HG03280 (cell line): ENCODE data around the gene PTPRR.

ENCODE experiments used
- ATAC-seq: cut with Tn5 transposase; IDR thresholded peaks from one replicate; pipeline ENCODE4 v1.9.1; 2021; ENCODE audit warnings: mild to moderate bottlenecking, moderate library complexity; ENCODE audit not compliant: unreplicated experiment

The PTPRR gene

DNA sequence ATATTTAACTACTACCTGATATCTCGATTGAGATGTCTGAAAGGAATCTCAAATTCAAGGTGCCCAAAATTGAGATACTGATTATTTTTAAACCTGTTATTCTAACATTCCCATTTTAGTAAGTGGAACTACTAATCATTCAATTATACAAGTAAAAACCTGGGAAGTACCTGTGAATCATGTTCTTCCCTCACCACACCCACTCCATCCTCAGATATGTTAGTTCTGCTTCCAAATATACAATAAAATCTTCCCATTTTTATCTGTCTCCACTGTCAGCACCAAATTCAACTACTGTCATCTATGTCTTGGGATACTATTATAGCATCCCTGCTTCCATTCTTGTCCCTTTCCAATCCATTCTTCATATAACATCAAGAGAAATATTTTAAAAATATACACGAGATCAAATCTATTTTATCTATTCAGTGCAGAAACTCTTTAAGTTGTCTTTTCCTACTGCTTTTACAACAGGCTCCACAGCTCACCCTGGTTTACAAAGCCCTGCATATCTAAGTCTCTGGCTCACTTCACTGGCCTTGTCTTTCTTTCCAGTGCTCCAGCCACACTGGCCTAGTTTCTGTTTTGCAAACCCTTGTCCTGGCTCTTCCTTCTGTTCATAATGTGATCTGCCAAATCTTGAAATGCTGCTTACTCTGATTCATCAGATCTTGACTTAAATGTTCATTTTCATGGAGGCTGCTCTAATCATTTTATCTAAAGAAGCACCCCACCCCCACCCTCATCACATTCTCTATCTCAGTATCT, 122.3 kb downstream of the PTPRR start:
- ATAC-seq: no peak

DNA sequence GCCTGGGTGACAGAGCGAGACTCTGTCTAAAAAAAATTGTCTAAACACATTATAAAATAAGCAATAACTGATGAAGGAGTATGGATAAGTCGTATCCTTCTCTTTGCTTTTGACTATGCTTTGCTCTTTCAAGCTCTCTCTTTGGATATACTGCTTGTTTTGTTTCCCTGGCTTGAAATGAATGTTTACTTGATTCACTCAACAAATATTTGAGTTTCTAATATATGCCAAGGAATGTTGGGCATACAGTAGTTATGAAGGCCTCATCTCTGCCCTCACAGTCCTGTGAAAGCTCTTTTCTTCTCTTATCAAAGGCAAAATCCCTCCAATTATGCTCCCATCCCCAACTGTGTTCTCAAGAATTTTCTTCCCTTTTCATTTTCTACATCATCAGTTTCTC, 123.5 kb downstream of the PTPRR start:
- no peak for ATAC-seq

DNA sequence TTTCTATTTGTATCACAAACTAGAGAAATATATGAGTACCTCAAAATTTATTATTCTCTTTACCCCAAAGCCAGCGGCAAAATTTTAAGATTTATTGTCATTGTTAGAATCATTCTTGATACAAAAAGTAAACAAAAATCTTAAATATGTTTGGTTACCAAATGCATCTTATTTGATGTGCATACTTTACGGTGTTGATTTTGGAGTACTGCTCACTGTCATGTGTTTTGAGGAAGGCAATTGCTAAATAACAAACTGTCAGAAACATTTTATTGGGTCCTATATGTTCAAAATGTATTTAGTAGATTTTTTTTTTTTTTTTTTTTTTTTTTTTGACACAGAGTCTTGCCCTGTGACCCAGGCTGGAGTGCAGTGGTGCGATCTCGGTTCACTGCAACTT, 124.9 kb downstream of the PTPRR start:
- ATAC-seq: no peak

DNA sequence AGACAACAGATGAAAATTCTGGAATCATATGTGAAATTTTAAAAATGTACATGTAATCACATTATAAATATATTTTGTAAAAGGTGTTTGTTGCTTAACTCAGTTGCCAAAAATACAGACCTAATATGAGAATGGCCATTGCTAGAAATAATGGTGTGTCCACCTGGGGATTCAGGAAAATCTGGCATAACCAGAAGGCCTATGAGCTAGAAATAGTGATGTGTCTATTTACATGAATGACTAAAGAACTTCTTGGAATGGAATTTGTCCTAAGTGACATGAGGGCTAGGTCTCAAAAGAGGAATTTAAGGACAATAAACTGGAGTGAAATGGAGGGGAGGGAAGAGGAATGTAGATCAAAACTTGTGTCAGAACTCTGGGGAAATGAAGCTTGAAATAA, 126.4 kb downstream of the PTPRR start:
- no peak for ATAC-seq

DNA sequence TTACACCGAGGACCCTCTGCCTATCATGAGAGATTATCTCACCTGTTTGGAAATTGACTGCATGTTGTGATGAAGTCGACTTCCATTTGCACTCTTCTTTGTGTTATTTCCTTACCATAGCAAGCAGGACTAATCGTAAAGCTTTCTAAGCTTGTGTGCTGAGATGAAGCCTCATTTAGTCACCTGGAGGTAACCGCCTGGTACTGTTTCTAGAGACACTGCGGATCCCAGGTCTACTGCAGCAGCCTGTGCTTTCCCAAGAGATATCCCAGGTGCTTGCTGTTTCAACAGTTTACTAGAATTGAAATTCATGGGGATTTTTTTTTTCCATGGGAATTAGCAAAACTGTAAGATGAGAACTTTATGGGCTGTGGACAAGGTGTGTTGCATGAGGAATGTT, 131.8 kb downstream of the PTPRR start:
- ATAC-seq: no peak

DNA sequence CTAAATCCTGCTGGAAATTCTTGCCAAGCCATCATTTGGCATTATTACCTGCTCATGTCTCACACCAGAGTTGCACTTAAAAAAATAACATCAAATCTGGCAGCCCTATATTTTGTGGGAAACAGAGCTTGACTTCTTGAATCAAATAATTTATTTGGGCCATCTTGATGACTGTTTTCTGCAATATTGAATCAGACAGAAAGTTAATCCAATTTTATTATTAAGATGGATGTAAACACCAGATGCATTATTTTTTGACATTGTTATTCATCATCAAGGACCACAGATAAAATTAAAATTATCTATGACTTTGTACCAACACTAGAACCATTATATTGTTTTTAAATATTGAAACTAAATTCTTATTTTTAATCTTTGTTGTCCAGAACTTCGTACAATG, 132.9 kb downstream of the PTPRR start:
- ATAC-seq: no peak

DNA sequence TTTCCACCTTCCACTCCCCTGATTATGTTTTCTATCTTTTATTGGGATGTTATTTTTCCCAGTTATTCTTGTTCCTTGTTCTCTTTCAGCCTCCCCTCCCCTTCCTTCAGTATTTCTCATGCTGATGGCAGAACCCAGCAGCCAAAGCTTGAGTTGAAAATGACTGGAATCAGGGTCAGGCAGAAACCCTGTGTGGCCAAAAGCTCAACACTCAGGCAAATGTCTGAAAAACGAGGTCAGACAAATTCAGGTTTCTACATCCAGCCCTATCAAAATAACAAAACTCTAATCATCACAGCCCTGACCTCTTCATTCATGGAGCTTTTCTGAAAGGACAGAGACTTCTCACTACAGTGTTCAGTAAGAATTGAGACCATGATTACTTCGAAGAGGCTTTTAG, 134.6 kb downstream of the PTPRR start:
- no peak for ATAC-seq

DNA sequence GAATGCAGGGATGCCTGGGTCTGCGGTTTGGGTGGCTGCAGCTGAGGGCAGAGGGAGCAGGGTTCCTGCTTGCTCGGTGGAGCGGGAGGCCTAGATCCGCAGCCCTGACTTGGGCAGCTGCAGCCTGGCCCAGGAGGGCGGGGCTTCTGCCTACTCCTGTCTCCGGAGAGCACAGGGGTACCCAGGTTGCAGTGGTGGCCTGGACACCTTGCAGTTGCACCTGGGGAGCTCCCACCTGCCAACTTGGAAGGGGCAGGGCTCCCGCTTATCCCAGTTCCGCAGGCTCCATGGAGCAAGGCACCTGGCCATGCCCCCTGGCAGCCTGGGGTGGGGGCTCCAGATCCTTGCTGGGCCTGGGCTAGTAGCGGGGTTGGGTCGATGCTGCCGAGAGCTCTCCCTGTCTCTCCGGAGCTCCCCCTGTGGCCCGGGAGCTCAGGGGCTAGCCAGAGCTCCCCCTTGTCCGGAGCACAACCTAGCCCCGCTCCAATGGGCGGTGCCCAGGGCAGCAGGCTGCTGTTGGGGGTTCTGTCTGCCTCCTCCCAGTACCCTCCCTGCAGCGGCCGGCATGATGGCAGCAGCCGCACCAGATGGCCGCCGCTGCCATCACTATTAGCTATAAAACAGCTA, 136.4 kb downstream of the PTPRR start:
- no peak for ATAC-seq

DNA sequence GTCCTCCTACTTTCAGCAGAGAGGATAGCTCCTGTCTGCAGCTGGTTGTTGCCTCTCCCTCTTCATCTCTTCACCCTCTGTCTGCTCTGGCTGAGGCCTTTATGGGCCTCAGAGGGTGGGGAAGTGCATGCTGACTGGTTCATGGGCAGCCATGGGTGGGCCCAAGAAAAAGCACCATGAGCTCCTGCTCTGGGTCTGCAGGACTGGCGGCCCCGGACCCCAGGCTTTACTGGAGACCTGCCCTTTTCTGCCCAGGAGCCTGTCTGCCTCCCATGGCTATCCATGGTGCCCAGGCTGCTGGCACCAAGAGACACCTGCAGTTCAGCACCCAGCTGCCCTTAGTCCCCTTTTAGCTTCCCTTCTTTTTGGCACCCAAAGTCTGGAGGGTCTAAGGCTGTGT, 137.1 kb downstream of the PTPRR start:
- no peak for ATAC-seq

DNA sequence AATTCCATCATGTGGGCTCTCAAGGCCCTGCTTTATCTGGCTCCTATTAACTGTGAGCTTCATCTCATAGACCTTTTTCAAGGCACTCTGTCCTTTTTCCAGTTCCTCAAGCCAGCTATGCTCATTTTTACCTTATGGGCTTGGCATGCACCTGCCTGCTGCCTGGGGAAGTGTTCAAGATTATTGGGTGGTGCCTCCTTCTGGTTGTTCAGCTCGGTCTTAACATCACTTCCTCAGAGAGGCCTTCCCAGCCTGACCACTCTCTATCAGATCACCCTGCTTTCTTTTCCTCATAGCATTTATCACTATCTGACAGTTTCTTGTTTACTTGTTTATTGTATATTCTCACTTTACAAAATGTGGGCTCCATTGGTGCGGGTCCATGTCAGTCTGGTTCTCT, 141.3 kb downstream of the PTPRR start:
- no peak for ATAC-seq

DNA sequence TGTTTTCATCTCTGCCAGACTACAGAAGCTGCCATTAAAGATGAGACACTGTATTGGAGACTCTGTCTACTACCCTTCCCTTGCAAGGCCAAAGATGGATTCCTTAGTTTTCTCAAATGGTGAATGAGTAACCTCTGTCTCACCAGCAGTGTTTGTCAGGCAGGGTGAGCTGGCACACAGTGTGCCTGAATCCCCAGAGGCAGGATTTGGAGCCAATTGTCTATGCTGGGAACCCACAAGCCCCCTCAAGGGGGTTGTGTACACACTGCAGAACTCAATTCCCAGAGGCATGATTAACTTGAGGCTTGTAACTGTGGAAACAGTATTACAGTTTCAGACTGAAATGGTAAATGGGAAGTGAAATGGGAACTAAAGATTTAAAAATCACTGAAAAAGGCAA, 146.5 kb downstream of the PTPRR start:
- no peak for ATAC-seq

DNA sequence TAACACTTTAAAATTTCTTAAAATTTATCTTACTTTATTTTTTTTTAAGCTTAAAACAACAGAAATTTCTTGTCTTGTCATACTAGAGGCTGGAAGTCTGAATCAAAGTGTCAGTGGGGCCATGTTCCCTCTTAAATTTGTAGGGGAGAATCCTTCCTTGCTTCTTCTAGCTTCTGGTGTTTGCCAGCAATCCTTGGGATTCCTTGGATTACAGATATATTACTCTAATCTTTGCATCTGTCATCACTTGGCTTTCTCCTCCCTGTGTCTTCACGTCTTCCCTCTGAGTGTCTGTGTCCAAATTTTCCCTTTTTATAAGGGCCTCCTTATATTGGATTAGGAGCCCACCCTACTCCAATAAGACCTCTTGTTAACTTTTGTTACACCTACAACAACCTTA, 147.7 kb downstream of the PTPRR start:
- no peak for ATAC-seq

DNA sequence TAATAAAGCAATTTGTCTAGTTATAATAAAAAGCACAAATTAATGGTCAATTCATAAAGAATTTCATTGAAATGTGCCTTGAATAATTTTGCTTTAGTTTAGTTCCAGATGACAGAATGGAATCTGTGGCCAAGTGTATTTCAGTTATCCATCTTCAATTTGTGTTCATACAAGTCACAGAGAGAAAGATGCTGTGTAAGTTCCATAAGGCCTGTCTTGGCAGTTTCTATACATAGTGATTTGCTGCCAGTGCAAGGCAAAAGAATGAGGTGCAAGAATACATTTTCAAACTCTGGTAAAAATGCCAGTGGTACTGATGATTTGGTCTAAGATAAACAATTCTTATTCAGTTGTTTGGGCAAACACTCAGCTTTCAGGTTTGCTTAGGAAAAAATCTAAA, 149.0 kb downstream of the PTPRR start:
- ATAC-seq: no peak

DNA sequence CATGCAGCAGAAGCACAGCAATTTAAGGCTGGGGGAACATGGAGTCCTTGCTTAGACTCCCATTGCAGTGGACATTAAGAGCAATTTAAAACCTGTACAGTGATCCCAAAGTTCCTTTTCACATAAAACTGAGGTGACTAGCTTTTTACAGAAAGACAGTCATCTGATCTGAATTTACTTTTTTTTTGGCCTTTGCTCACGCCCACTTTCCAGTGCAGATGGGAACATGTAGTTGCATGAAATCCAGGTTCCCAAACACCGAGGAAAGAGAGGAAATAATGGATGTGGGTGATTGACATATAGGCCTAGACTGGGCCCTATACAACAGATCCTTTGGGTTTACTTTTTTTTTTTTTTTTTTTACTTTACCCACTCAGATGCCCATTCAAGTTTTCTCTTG, 156.9 kb downstream of the PTPRR start:
- no peak for ATAC-seq

DNA sequence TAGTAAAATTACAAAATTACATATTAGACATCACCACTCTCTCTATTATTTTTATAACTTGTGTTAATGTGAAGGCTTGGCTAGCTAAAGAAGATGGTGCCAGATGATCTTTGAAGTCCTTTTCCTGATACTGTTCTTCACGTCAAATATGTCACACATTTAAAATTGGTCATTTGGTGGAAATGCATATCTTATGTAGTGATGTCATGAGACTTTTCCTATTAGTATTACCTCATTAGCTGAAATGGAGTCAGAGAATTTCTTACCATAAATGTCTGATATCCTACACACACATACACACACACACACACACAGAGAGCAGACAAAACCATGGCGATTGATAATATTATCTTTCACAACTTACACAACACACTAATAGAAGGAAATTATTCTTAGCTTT, 158.5 kb downstream of the PTPRR start:
- no peak for ATAC-seq

DNA sequence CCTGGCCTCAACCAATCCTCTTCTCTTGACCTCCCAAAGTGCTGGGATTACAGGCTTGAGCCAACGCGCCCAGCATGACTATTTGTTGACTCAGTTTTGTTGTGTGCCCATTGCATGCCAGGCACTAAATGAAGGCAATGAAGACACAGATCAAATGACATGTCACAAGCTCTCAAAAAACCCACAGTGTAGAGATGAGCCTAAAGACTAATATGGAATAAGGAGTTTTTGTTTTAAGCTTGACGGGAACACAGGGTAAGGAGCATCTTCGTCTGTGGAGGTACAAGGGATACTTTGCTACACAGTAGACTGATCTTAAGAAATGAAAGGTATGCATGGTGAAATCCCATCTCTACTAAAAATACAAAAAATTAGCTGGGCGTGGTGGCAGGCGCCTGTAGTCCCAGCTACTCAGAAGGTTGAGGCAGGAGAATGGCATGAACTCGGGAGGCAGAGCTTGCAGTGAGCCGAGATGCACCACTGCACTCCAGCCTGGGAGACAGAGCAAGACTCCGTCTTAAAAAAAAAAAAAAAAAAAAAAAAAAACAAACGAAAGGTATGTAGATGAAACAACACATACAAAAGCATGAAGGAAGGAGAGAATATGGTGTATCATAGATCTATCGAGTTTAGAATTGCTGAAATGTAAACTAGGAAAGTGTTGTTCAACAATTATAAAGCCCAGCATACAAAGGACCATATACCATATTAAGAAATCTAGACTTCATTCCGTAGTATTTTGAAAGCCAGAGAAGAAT, 161.2 kb downstream of the PTPRR start:
- no peak for ATAC-seq

DNA sequence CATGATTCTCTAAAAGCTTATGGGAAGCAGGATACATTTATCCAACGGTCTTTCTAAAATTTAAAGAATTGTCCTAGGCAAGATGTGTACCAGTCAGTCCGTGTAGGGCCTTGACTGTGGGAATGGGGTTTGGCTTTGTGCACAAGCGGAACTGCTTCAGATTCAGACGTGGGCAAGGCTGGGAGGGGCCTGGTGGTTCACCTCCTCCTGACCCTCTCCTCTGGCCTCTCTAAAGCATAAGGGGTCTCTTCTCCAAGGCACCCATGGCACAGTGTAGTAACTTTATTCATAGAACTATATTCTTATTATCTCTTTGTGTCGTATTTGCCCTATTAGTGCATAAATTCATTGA, 162.1 kb downstream of the PTPRR start:
- no peak for ATAC-seq

DNA sequence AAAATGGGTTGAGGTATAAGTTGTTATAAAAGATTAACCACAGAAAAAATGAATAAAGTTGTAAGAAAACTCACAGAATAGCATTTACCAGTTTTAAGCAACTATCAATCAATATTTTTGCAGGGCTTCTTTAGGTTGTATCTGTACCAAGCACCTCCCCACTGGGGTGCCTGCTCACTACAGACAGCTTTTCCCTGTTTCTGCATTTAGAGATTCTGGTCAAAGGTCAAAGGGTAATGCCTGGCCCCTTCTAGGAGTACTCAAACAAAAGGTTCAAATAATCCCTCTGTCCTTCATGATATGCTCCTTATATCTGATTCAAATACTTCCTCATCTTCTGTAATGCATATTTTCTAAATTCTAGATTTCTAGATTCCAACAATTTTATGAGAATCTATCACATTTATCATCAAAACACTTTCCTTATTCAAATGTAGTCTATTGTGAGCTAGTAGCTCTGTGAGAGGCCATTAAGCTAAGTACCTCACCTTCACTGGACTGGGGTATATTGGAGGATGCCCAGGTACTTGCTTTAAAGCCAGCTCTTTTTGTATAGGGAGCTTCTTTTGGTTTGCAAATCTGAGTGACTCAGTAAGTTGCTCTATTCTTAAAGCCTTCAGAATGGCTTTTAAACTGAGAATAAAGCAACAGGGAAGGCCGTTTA, 162.6 kb downstream of the PTPRR start:
- ATAC-seq: no peak

DNA sequence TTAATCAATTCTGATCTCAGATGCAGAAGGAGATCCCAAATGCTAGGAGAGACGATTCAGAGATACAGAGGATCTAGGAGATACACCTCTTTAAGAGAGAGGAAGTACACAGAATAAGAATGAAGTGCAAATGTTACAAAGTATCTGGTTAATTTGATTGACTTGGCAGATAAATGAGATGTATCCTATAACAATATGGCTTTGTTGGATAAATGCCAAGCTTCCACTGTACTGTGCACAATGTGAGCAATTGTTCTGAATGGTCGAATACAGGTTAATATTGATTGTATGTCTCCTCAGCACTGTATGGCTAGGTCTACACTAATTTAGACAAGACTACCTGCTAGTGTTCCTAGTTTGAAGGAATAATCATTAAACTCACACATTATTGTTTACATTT, 163.7 kb downstream of the PTPRR start:
- no peak for ATAC-seq

DNA sequence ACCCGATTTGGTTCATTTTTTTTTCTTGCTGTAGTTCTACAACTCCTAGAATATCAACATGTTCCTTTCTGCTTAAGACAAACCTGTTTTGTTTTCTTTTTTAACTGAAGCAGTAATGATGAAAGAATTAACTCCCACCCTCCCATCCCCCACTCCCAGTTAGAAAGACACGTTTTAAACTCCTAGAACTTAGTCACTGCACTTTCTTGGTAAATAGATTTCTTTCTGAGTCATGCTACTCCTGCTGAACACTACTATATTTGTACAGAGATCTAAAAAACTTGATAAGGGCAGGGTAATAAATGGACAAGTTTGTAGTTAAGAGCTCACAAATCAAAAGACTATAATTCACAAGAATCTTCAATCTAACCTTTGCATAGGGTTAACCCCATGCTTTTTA, 164.4 kb downstream of the PTPRR start:
- no peak for ATAC-seq

DNA sequence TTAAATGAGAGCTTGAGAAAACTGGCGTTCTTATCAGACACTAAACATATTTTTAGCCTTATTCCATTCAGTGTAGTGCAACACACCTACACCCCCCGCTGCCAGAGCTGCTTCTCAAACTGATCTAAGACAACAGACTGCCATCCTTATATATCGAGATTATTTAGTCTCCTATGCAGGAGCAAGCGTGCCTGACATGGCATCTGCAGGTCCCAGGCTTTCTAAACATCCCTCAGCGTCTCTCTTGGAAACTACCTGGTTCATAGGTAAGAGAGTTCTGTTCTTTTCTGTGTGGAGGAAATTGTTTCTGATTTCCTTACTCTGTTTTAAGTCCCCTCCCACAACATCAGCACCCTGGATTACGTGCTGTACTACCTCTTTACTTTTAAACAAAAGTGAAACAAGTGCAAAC, 166.2 kb downstream of the PTPRR start:
- no peak for ATAC-seq

DNA sequence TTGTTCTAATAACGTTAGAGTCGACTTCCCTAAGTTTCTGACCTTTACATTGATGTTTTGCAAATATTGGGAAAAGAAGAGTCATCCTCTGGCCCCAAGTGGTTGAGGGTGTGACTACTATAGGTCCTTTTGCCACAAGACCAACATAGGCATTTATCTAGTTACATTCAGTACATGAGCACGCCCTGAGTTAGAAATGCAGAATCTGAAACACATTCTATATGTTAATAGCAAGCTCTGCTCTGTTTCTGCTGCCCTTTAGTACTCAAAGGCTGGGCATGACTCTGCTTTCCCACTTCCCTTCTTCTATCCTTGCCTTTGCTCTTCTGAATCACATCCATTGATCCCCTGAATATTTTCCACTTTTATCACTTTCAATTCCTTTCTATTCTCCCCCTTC, 168.2 kb downstream of the PTPRR start:
- ATAC-seq: no peak
